ENCODE data around the gene TTYH3. TPM values are rescaled to one million over a fixed set of nuclear protein-coding genes. Genes with fewer than 3 reads are reported as not detected.
A peak's percentile ranks its signal among the peaks of the same experiment; 100 is the strongest.

TTYH3 gene, protein sequence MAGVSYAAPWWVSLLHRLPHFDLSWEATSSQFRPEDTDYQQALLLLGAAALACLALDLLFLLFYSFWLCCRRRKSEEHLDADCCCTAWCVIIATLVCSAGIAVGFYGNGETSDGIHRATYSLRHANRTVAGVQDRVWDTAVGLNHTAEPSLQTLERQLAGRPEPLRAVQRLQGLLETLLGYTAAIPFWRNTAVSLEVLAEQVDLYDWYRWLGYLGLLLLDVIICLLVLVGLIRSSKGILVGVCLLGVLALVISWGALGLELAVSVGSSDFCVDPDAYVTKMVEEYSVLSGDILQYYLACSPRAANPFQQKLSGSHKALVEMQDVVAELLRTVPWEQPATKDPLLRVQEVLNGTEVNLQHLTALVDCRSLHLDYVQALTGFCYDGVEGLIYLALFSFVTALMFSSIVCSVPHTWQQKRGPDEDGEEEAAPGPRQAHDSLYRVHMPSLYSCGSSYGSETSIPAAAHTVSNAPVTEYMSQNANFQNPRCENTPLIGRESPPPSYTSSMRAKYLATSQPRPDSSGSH
- total RNA-seq (10 to 100 TPM in 3 of 6 donors, 1 to 10 TPM in 3; 4.9 to 31.9 (median 8.4) TPM), polyA plus RNA-seq (10 to 100 TPM in 1 of 2 donors, 1 to 10 TPM in 1; 6.7 to 10.5 TPM)

DNA sequence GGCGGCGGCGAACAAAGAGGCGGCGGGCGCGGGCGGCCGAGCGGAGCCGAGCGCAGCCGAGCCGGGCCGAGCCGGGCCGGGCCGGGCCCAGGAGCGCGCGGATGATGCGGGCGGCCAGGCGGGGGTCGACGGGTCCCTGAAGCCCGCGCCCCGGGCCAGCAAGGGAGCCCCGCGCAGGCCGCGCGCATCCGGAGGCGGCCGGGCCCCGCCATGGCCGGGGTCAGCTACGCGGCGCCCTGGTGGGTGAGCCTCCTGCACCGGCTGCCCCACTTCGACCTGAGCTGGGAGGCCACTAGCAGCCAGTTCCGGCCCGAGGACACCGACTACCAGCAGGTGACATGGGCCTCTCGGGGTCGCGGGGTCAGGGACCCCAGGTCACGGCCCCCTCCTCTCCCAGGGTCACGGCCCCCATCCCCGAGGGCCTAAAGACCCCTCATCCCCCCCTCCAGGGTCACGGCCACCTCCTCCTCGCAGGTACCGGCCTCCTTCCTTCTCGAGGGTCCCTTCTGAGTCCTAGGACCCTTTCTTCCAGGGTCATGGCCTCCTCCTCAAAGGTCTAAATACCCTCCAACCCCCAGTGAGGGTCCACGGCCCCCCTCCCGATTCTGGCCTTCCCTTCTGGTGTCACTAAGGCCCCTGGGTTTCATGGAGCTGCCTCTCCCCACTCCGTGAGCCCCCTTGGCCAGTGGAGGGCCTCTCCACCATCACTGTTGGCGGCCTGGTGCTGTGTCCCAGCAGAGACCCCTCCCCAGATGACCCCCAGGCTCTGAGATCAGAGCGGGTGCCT is at the start of gene TTYH3:
Gene TTYH3, plus strand, starts transcription at position 41 of the 787 bp plus-strand sequence. Its CDS starts 170 bp downstream, at position 211.
- ATAC-seq, result peak in 3 of 4 donors; percentile 1 to 7 (median 1)
- 2 to 6% methylated on average over 39 to 62 of the region's 62 CpGs for WGBS, 2 donors

DNA sequence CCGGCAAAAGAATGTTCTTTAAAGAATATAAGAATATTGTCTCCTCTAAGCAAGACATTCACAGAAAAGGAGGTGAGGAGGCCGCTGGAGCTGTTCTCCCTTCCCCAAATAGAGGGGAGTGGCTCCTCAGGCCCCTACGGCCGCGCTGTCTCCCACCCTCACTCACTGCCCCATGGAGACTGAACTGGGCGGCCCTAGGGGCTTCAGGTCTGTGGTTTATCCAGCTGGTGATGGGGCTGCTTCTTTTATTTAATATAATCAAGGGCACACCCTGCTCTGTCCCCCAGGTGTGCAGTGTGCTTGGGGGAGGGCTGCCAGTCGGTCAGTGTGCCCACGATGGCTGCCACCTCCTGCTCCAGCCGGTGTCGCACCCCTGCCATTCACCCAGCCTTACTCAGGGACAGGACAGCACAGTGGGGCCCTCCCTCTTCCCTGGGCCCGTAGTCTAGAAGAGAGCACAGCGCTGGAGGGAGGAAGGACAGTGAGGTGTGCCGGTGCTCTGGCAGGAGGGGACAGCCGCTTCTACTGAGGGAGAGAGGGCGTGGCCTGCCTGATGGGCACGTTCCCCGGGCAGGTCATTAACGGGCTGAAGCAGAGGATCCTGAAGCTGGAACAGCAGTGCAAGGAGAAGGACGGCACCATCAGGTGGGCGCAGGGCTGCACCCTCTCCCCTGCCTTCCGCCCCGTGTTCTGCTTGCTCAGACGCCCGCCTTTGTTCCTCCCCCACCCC is 49.6 kb upstream of the TTYH3 start:
- TF ChIP-seq, protein P1, sequence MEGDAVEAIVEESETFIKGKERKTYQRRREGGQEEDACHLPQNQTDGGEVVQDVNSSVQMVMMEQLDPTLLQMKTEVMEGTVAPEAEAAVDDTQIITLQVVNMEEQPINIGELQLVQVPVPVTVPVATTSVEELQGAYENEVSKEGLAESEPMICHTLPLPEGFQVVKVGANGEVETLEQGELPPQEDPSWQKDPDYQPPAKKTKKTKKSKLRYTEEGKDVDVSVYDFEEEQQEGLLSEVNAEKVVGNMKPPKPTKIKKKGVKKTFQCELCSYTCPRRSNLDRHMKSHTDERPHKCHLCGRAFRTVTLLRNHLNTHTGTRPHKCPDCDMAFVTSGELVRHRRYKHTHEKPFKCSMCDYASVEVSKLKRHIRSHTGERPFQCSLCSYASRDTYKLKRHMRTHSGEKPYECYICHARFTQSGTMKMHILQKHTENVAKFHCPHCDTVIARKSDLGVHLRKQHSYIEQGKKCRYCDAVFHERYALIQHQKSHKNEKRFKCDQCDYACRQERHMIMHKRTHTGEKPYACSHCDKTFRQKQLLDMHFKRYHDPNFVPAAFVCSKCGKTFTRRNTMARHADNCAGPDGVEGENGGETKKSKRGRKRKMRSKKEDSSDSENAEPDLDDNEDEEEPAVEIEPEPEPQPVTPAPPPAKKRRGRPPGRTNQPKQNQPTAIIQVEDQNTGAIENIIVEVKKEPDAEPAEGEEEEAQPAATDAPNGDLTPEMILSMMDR (IDR thresholded peaks at IDR 0.05), result no peak
- DNase-seq (peak in 1 of 6 donors; percentile 14), ATAC-seq (no peak), FAIRE-seq (no peak)
- intact Hi-C loops (cut with DNase I), result no loop called here
- Histone ChIP-seq H3K9me3 (no peaks in the 10 kb centered on the region), H3K36me3 (peaks cover 0 to 9% (median 0%) of the 10 kb centered on the region in 3 donors), H3K27ac (no peak overlapping the region), H3K27me3 (no peaks in the 10 kb centered on the region), H3K4me3 (no peak overlapping the region), H3K4me1 (no peaks in the 10 kb centered on the region)
- 89 to 91% methylated on average over 24 of the region's 24 CpGs for WGBS, 2 donors

More for the DNA sequence above, at the start of gene TTYH3:
- Histone ChIP-seq H3K4me3 (peak within 1 kb of the TSS; percentile 67 to 84 (median 74)), H3K9me3 (no peaks in the 10 kb centered on the region), H3K36me3 (no peaks in the 10 kb centered on the region), H3K4me1 (peaks cover 0 to 4% (median 2%) of the 10 kb centered on the region in 3 donors), H3K27me3 (no peaks in the 10 kb centered on the region), H3K27ac (peak within 1 kb of the TSS; percentile 59 to 88 (median 76))
- DNase-seq (peak in 3 of 6 donors; percentile 28 to 86 (median 67)), FAIRE-seq (no peak)
- TF ChIP-seq, protein P1 (IDR thresholded peaks at IDR 0.05), result no peak
- intact Hi-C loops (cut with DNase I), result no loop called here

DNA sequence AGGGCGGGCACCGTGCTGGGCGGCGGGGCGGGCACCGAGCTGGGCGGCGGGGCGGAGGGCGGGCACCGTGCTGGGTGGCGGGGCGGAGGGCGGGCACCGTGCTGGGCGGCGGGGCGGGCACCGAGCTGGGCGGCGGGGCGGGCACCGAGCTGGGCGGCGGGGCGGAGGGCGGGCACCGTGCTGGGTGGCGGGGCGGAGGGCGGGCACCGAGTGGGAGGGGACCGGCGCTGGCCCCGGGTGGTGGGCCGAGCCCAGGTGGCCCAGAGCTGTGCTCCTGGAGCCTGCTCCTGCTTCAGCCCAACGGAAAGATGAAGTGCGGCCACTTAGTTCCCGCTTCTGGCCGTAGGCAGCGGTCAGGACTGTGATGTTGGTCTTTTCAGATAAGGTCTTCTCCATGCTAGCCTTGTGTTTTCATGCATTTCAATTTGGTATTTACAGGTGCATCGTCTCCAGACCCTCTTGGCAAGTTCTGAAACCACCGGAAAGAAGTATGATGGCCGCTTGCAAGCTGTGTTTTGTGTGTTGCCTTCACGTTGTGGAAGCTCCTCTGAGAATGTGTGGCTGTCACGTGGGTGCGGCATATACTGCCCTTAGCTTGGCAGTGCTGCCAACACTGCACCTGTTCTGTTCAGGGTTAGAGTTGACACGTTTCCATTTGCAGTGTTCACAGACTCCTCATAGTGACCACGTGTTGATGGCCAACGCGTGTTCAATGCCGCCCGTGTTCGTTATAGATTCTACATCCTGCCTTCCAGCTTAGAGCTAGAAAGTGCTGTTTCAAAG is 47.8 kb upstream of the TTYH3 start:
- Histone ChIP-seq H3K4me3 (no peak overlapping the region), H3K9me3 (no peaks in the 10 kb centered on the region), H3K4me1 (no peaks in the 10 kb centered on the region), H3K27me3 (no peaks in the 10 kb centered on the region), H3K36me3 (peaks cover 0 to 9% (median 0%) of the 10 kb centered on the region in 3 donors), H3K27ac (no peak overlapping the region)
- peak; percentile 38 to 93 (median 88) for ATAC-seq
- 66 to 79% methylated on average over 32 to 49 of the region's 54 CpGs for WGBS, 2 donors
- no peak for FAIRE-seq
- peak in 4 of 6 donors; percentile 37 to 72 (median 49) for DNase-seq
- intact Hi-C loops (cut with DNase I), result no loop called here
- TF ChIP-seq, protein P1 (IDR thresholded peaks at IDR 0.05), result no peak

DNA sequence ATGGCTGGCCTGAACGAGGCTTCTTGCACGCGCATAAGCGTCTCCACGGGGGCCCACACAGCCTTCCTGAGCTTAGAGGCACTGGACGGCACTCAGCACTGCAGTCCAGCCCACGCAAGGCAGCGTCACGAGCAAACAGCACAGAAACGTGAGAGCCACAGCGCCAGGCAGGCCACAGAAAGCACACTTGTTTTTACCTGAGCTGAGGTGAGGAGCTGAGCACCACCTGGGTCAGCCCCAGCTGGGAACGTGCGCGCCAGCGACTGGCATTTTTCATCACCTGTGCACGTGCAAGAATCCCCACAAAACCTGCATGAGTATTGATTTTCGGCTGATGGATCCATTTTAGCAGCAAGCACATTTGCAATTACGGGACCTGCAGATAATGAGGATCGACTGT is 46.3 kb upstream of the TTYH3 start:
- Histone ChIP-seq H3K27me3 (no peaks in the 10 kb centered on the region), H3K27ac (no peak overlapping the region), H3K4me1 (no peaks in the 10 kb centered on the region), H3K9me3 (no peaks in the 10 kb centered on the region), H3K36me3 (peaks cover 0 to 9% (median 0%) of the 10 kb centered on the region in 3 donors), H3K4me3 (no peak overlapping the region)
- intact Hi-C loops (cut with DNase I), result no loop called here
- TF ChIP-seq, protein P1 (IDR thresholded peaks at IDR 0.05), result no peak
- FAIRE-seq (no peak), ATAC-seq (no peak), DNase-seq (no peak)
- 86 to 87% methylated on average over 19 of the region's 19 CpGs for WGBS, 2 donors
